ENCODE data around the gene TOM1L1.

TOM1L1 gene

DNA sequence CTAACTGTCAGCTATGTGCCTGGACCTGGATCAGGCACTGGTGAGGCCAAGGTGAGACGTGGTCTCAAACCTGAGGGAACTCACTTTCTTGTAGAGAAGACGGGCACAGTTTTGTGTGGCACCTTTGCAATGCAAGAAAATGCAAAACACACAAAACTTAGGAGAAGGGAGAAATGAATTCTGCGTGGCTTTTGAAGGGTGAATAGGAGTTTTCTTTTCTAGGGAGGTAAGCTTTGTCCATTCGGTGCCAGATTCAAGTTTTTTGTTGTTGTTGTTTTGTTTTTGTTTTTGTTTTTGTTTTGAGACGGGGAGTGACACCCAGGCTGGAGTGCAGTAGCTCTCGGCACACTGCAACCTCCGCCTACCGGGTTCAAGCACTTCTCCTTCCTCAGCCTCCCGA lies 1.4 kb downstream of the TOM1L1 start:
- Histone ChIP-seq H3K4me2 (ENCODE audit: low read length) (peak overlapping the region; percentile 74), H3K27me3 (ENCODE audit: control insufficient read depth, insufficient read depth, low read length) (no peaks in the 10 kb centered on the region), H3K36me3 (ENCODE audit: control insufficient read depth, insufficient read depth, low read length) (no peaks in the 10 kb centered on the region), H3K27ac (peak overlapping the region; percentile 83), H3K4me1 (peaks cover 25% of the 10 kb centered on the region), H3K9ac (no peak overlapping the region), H3K79me2 (peaks cover 5% of the 10 kb centered on the region), H2AFZ (no peak overlapping the region), H3K9me3 (ENCODE audit: control insufficient read depth, low read length) (no peaks in the 10 kb centered on the region), H3K4me3 (ENCODE audit: low read depth, low read length) (no peak overlapping the region)
- TF ChIP-seq, protein P1, sequence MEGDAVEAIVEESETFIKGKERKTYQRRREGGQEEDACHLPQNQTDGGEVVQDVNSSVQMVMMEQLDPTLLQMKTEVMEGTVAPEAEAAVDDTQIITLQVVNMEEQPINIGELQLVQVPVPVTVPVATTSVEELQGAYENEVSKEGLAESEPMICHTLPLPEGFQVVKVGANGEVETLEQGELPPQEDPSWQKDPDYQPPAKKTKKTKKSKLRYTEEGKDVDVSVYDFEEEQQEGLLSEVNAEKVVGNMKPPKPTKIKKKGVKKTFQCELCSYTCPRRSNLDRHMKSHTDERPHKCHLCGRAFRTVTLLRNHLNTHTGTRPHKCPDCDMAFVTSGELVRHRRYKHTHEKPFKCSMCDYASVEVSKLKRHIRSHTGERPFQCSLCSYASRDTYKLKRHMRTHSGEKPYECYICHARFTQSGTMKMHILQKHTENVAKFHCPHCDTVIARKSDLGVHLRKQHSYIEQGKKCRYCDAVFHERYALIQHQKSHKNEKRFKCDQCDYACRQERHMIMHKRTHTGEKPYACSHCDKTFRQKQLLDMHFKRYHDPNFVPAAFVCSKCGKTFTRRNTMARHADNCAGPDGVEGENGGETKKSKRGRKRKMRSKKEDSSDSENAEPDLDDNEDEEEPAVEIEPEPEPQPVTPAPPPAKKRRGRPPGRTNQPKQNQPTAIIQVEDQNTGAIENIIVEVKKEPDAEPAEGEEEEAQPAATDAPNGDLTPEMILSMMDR (IDR thresholded peaks at IDR 0.05), result no peak

DNA sequence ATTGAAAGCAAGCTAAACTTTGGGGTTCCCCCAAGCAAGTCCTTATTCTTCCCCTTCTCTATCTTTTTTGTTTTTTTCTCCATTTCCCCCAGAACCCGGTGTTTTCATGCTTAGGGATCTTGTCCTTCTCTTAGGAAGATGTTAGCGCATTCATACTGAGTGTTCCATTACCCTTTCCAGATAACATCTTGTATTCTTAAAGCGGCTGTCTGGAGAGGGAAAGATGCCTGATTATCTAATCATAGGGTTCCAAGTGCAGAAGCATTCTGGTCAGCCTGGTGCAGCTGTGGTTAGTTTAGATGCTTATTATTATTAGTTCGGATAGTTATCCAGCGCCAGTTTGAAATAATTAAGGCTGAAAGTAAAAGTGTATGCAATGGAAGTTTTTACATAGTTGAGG lies 2.0 kb downstream of the TOM1L1 start:
- Histone ChIP-seq H3K4me2 (ENCODE audit: low read length) (no peak overlapping the region), H2AFZ (no peak overlapping the region), H3K27me3 (ENCODE audit: control insufficient read depth, insufficient read depth, low read length) (no peaks in the 10 kb centered on the region), H3K4me1 (peaks cover 25% of the 10 kb centered on the region), H3K9ac (no peak overlapping the region), H3K79me2 (peaks cover 5% of the 10 kb centered on the region), H3K27ac (no peak overlapping the region), H3K9me3 (ENCODE audit: control insufficient read depth, low read length) (no peaks in the 10 kb centered on the region), H3K36me3 (ENCODE audit: control insufficient read depth, insufficient read depth, low read length) (no peaks in the 10 kb centered on the region), H3K4me3 (ENCODE audit: low read depth, low read length) (no peak overlapping the region)
- TF ChIP-seq, protein P1 (IDR thresholded peaks at IDR 0.05), result no peak

DNA sequence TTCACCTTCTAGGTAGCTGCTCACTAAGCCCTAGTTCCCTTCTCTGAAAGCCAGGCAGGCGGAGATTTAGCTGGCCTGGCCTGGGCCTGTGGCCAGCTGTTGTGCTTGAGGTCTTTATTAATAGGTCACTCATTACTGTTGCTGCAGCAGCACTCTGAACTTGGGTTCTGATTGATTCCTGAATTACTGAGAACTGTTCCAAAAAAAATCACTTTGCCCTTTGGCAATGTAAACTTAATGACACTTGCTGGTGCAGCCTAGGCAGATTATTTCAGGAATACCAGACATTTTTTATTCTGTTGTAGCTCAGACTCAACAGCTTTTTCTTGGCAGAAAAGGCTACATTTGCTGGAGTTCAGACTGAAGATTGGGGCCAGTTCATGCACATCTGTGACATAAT lies 2.7 kb downstream of the TOM1L1 start:
- H3K79me2 ChIP-seq, result peaks cover 5% of the 10 kb centered on the region
- H3K27ac ChIP-seq, result no peak overlapping the region
- no peak overlapping the region for H3K9ac ChIP-seq
- H3K4me1 ChIP-seq, result peaks cover 24% of the 10 kb centered on the region
- H3K27me3 ChIP-seq (ENCODE audit: control insufficient read depth, insufficient read depth, low read length), result no peaks in the 10 kb centered on the region
- no peak overlapping the region for H3K4me2 ChIP-seq (ENCODE audit: low read length)
- no peaks in the 10 kb centered on the region for H3K36me3 ChIP-seq (ENCODE audit: control insufficient read depth, insufficient read depth, low read length)
- H3K4me3 ChIP-seq (ENCODE audit: low read depth, low read length), result no peak overlapping the region
- H2AFZ ChIP-seq, result no peak overlapping the region
- TF ChIP-seq, protein P1 (IDR thresholded peaks at IDR 0.05), result no peak
- H3K9me3 ChIP-seq (ENCODE audit: control insufficient read depth, low read length), result no peaks in the 10 kb centered on the region

DNA sequence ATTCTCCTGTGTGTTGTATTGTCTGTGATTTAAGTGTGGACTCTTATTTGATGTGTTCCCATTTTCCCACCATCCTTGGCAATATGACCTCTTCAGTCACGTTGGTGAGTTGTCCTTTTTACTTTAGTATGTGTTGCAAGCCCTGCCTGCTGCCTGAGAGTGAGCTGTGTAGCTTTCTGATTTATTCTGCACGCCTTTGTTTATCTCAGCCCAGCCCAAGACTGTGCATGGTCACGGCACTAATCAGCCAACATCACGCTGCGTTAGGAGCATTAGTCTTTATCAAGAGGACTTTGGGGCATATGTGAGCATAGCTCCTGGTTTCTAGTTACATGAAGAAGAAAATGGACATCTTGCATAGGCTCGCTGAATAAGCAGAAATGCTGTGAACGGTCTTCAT lies 6.0 kb downstream of the TOM1L1 start:
- Histone ChIP-seq H3K9ac (no peak overlapping the region), H3K9me3 (ENCODE audit: control insufficient read depth, low read length) (no peaks in the 10 kb centered on the region), H2AFZ (no peak overlapping the region), H3K4me2 (ENCODE audit: low read length) (no peak overlapping the region), H3K27ac (no peak overlapping the region), H3K4me3 (ENCODE audit: low read depth, low read length) (no peak overlapping the region), H3K4me1 (peaks cover 4% of the 10 kb centered on the region), H3K27me3 (ENCODE audit: control insufficient read depth, insufficient read depth, low read length) (no peaks in the 10 kb centered on the region), H3K79me2 (no peaks in the 10 kb centered on the region), H3K36me3 (ENCODE audit: control insufficient read depth, insufficient read depth, low read length) (no peaks in the 10 kb centered on the region)
- TF ChIP-seq, protein P1 (IDR thresholded peaks at IDR 0.05), result no peak

DNA sequence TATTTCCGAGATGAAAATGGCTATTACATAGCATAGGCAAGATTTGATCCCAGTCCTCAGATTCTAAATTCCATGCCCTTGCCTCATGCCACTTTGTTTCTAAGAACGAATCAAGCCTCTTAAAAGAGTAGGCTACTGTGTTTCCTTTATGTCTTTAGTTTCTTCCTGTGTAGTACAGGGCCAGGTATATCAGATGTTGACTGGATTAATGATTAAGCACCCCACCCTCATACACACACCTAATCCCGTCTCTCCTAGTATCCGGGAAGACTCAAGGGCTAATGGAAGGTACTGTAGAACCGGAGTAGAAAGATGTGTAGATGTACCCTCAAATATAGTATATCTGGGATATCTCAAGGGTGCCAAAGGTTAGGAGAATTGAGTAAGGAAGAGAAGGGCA lies 6.7 kb downstream of the TOM1L1 start:
- H2AFZ ChIP-seq, result no peak overlapping the region
- no peaks in the 10 kb centered on the region for H3K27me3 ChIP-seq (ENCODE audit: control insufficient read depth, insufficient read depth, low read length)
- no peak overlapping the region for H3K9ac ChIP-seq
- no peak overlapping the region for H3K4me3 ChIP-seq (ENCODE audit: low read depth, low read length)
- H3K9me3 ChIP-seq (ENCODE audit: control insufficient read depth, low read length), result no peaks in the 10 kb centered on the region
- no peaks in the 10 kb centered on the region for H3K79me2 ChIP-seq
- no peak overlapping the region for H3K4me2 ChIP-seq (ENCODE audit: low read length)
- no peak overlapping the region for H3K27ac ChIP-seq
- TF ChIP-seq, protein P1 (IDR thresholded peaks at IDR 0.05), result no peak
- no peaks in the 10 kb centered on the region for H3K4me1 ChIP-seq
- no peaks in the 10 kb centered on the region for H3K36me3 ChIP-seq (ENCODE audit: control insufficient read depth, insufficient read depth, low read length)

Data from parathyroid adenoma (tissue), 2 donors.